ENCODE data around the gene RALY.

The RALY gene

GRCh38 chr20:33992923-33993575 is 662 bp upstream of the RALY start:
- H3K9ac ChIP-seq (ENCODE audit: low read length), result peak overlapping the region; percentile 48
- H2BK5ac ChIP-seq (ENCODE audit: low read depth, low read length, poor library complexity), result peak overlapping the region; percentile 61
- H3K23ac ChIP-seq (ENCODE audit: low read length), result no peak overlapping the region
- no peak overlapping the region for H2AFZ ChIP-seq (ENCODE audit: insufficient read depth, low read length, poor library complexity)
- H3K27ac ChIP-seq (ENCODE audit: low read depth, low read length), result peak overlapping the region; percentile 96
- peak overlapping the region; percentile 98 for H3K4me3 ChIP-seq (ENCODE audit: low read depth, low read length)
- no peak overlapping the region for H3K4ac ChIP-seq (ENCODE audit: low read depth, low read length)
- H3K4me1 ChIP-seq (ENCODE audit: control insufficient read depth in 1 of 2, insufficient read depth in 2 of 2, low read length in 2 of 2), result peaks cover 11 to 14% of the 10 kb centered on the region in 2 experiments
- H3K36me3 ChIP-seq (ENCODE audit: control insufficient read depth in 1 of 2, insufficient read depth in 2 of 2, low read length in 2 of 2), result peaks cover 0 to 4% of the 10 kb centered on the region in 2 experiments
- peaks cover 16% of the 10 kb centered on the region for H3K79me1 ChIP-seq (ENCODE audit: low read length)
- peak overlapping the region; percentile 54 for H4K91ac ChIP-seq (ENCODE audit: low read depth, low read length)
- H3K4me2 ChIP-seq (ENCODE audit: low read length), result peak overlapping the region; percentile 57
- no CpG with 5 or more reads among the region's 35 CpGs for WGBS (ENCODE audit: extremely low coverage, insufficient coverage, insufficient read length)
- DNase-seq, result peak; percentile 98 to 99
- H2AK5ac ChIP-seq (ENCODE audit: low read length), result no peak overlapping the region
- no peak overlapping the region for H4K12ac ChIP-seq (ENCODE audit: low read depth, low read length)
- peaks cover 33% of the 10 kb centered on the region for H3K79me2 ChIP-seq (ENCODE audit: control insufficient read depth, insufficient read depth, low read length, poor library complexity)
- H3K9me3 ChIP-seq (ENCODE audit: insufficient read depth, low read depth, low read length), result no peaks in the 10 kb centered on the region
- no peak overlapping the region for H2BK120ac ChIP-seq (ENCODE audit: insufficient read depth, low read length, poor library complexity)
- H4K8ac ChIP-seq (ENCODE audit: low read depth, low read length), result peak overlapping the region; percentile 55
- H3K27me3 ChIP-seq (ENCODE audit: insufficient read depth, low read length), result no peaks in the 10 kb centered on the region
- H3K18ac ChIP-seq (ENCODE audit: low read length), result no peak overlapping the region
- no peak overlapping the region for H3K14ac ChIP-seq (ENCODE audit: low read length)
- H2BK12ac ChIP-seq (ENCODE audit: low read length), result no peak overlapping the region

GRCh38 chr20:33994222-33994913 is 657 bp downstream of the RALY start:
- Histone ChIP-seq H3K4ac (ENCODE audit: low read depth, low read length) (peak overlapping the region; percentile 98), H2BK5ac (ENCODE audit: low read depth, low read length, poor library complexity) (peak overlapping the region; percentile 98), H3K79me2 (ENCODE audit: control insufficient read depth, insufficient read depth, low read length, poor library complexity) (peaks cover 38% of the 10 kb centered on the region), H3K9me3 (ENCODE audit: insufficient read depth, low read depth, low read length) (no peaks in the 10 kb centered on the region), H2BK120ac (ENCODE audit: insufficient read depth, low read length, poor library complexity) (peak overlapping the region; percentile 80), H2AFZ (ENCODE audit: insufficient read depth, low read length, poor library complexity) (peak overlapping the region; percentile 40), H3K9ac (ENCODE audit: low read length) (peak overlapping the region; percentile 98), H3K14ac (ENCODE audit: low read length) (peak overlapping the region; percentile 98), H3K4me2 (ENCODE audit: low read length) (peak overlapping the region; percentile 86), H3K27me3 (ENCODE audit: insufficient read depth, low read length) (no peaks in the 10 kb centered on the region), H3K23ac (ENCODE audit: low read length) (no peak overlapping the region), H3K18ac (ENCODE audit: low read length) (peak overlapping the region; percentile 99), H3K27ac (ENCODE audit: low read depth, low read length) (peak overlapping the region; percentile 96), H4K8ac (ENCODE audit: low read depth, low read length) (peak overlapping the region; percentile 92), H4K91ac (ENCODE audit: low read depth, low read length) (peak overlapping the region; percentile 99), H3K4me1 (ENCODE audit: control insufficient read depth in 1 of 2, insufficient read depth in 2 of 2, low read length in 2 of 2) (peaks cover 11 to 14% of the 10 kb centered on the region in 2 experiments), H2BK12ac (ENCODE audit: low read length) (no peak overlapping the region), H2AK5ac (ENCODE audit: low read length) (peak overlapping the region; percentile 92), H3K79me1 (ENCODE audit: low read length) (peaks cover 16% of the 10 kb centered on the region), H4K12ac (ENCODE audit: low read depth, low read length) (peak overlapping the region; percentile 86), H3K36me3 (ENCODE audit: control insufficient read depth in 1 of 2, insufficient read depth in 2 of 2, low read length in 2 of 2) (peaks cover 0 to 4% of the 10 kb centered on the region in 2 experiments), H3K4me3 (ENCODE audit: low read depth, low read length) (peak overlapping the region; percentile 98)
- peak; percentile 81 to 90 for DNase-seq
- WGBS (ENCODE audit: extremely low coverage, insufficient coverage, insufficient read length), result no CpG with 5 or more reads among the region's 57 CpGs

GRCh38 chr20:33995053-33995831 is 1.5 kb downstream of the RALY start:
- Histone ChIP-seq H4K91ac (ENCODE audit: low read depth, low read length) (no peak overlapping the region), H3K27me3 (ENCODE audit: insufficient read depth, low read length) (no peaks in the 10 kb centered on the region), H3K4me2 (ENCODE audit: low read length) (peak overlapping the region; percentile 86), H2BK5ac (ENCODE audit: low read depth, low read length, poor library complexity) (no peak overlapping the region), H3K79me1 (ENCODE audit: low read length) (peaks cover 16% of the 10 kb centered on the region), H3K9ac (ENCODE audit: low read length) (peak overlapping the region; percentile 75), H3K9me3 (ENCODE audit: insufficient read depth, low read depth, low read length) (no peaks in the 10 kb centered on the region), H3K27ac (ENCODE audit: low read depth, low read length) (no peak overlapping the region), H2AFZ (ENCODE audit: insufficient read depth, low read length, poor library complexity) (no peak overlapping the region), H3K4me1 (ENCODE audit: control insufficient read depth in 1 of 2, insufficient read depth in 2 of 2, low read length in 2 of 2) (peaks cover 11 to 14% of the 10 kb centered on the region in 2 experiments), H2AK5ac (ENCODE audit: low read length) (no peak overlapping the region), H4K12ac (ENCODE audit: low read depth, low read length) (no peak overlapping the region), H3K4ac (ENCODE audit: low read depth, low read length) (peak overlapping the region; percentile 98), H3K4me3 (ENCODE audit: low read depth, low read length) (peak overlapping the region; percentile 62), H4K8ac (ENCODE audit: low read depth, low read length) (no peak overlapping the region), H2BK12ac (ENCODE audit: low read length) (no peak overlapping the region), H3K79me2 (ENCODE audit: control insufficient read depth, insufficient read depth, low read length, poor library complexity) (peaks cover 44% of the 10 kb centered on the region), H3K14ac (ENCODE audit: low read length) (no peak overlapping the region), H3K23ac (ENCODE audit: low read length) (no peak overlapping the region), H3K18ac (ENCODE audit: low read length) (no peak overlapping the region), H2BK120ac (ENCODE audit: insufficient read depth, low read length, poor library complexity) (no peak overlapping the region), H3K36me3 (ENCODE audit: control insufficient read depth in 1 of 2, insufficient read depth in 2 of 2, low read length in 2 of 2) (peaks cover 0 to 4% of the 10 kb centered on the region in 2 experiments)
- no peak for DNase-seq
- WGBS (ENCODE audit: extremely low coverage, insufficient coverage, insufficient read length), result no CpG with 5 or more reads among the region's 8 CpGs

GRCh38 chr20:33999025-33999649 is 5.4 kb downstream of the RALY start:
- Histone ChIP-seq H4K12ac (ENCODE audit: low read depth, low read length) (no peak overlapping the region), H3K4me2 (ENCODE audit: low read length) (no peak overlapping the region), H3K27ac (ENCODE audit: low read depth, low read length) (no peak overlapping the region), H2BK120ac (ENCODE audit: insufficient read depth, low read length, poor library complexity) (no peak overlapping the region), H2AFZ (ENCODE audit: insufficient read depth, low read length, poor library complexity) (no peak overlapping the region), H3K14ac (ENCODE audit: low read length) (no peak overlapping the region), H3K79me2 (ENCODE audit: control insufficient read depth, insufficient read depth, low read length, poor library complexity) (peaks cover 40% of the 10 kb centered on the region), H3K23ac (ENCODE audit: low read length) (no peak overlapping the region), H3K27me3 (ENCODE audit: insufficient read depth, low read length) (no peaks in the 10 kb centered on the region), H3K79me1 (ENCODE audit: low read length) (peaks cover 5% of the 10 kb centered on the region), H3K18ac (ENCODE audit: low read length) (no peak overlapping the region), H3K36me3 (ENCODE audit: control insufficient read depth in 1 of 2, insufficient read depth in 2 of 2, low read length in 2 of 2) (peaks cover 0 to 4% of the 10 kb centered on the region in 2 experiments), H3K4ac (ENCODE audit: low read depth, low read length) (peak overlapping the region; percentile 85), H2AK5ac (ENCODE audit: low read length) (no peak overlapping the region), H3K4me1 (ENCODE audit: control insufficient read depth in 1 of 2, insufficient read depth in 2 of 2, low read length in 2 of 2) (peaks cover 2 to 3% of the 10 kb centered on the region in 2 experiments), H3K9ac (ENCODE audit: low read length) (no peak overlapping the region), H4K91ac (ENCODE audit: low read depth, low read length) (no peak overlapping the region), H4K8ac (ENCODE audit: low read depth, low read length) (no peak overlapping the region), H3K9me3 (ENCODE audit: insufficient read depth, low read depth, low read length) (no peaks in the 10 kb centered on the region), H3K4me3 (ENCODE audit: low read depth, low read length) (no peak overlapping the region), H2BK5ac (ENCODE audit: low read depth, low read length, poor library complexity) (no peak overlapping the region), H2BK12ac (ENCODE audit: low read length) (no peak overlapping the region)
- WGBS (ENCODE audit: extremely low coverage, insufficient coverage, insufficient read length), result 100% methylated on average over 1 of the region's 7 CpGs
- no peak for DNase-seq

Data from trophoblast cell (in vitro differentiated cells and primary cell).